ENCODE results near the gene LCE1D.

LCE1D gene

GRCh38 chr1:152817309-152817708 lies 20.8 kb downstream of the LCE1D start:
- DNase-seq = no peak

- DNase-seq = no peak
Observed at GRCh38 chr1:152823294-152823693, 26.8 kb downstream of the LCE1D start.

- no peak for DNase-seq
Observed at GRCh38 chr1:152824964-152825363, 28.4 kb downstream of the LCE1D start.

- no peak for DNase-seq
Observed at GRCh38 chr1:152827173-152827572, 30.7 kb downstream of the LCE1D start, which contains the start of gene LCE1A. LCE1A (plus strand) TSS chr1:152827473; CDS start chr1:152827473, 0 bp downstream.

GRCh38 chr1:152836870-152837269 lies 40.3 kb downstream of the LCE1D start:
- no peak for DNase-seq

GRCh38 chr1:152842556-152842955 lies 46.0 kb downstream of the LCE1D start, which contains the start of gene LCE6A:
LCE6A (plus strand) TSS chr1:152842856; CDS start chr1:152843521, 665 bp downstream.
- no peak for DNase-seq
